Heart left ventricle (tissue), 16 donors: Measurements from ENCODE around the gene SOS1. TPM values are rescaled to one million over a fixed set of nuclear protein-coding genes. Genes with fewer than 3 reads are reported as not detected.
A peak's percentile ranks its signal among the peaks of the same experiment; 100 is the strongest.

Source experiments
- ATAC-seq, 4 donors: fragments of 200-7000 bp; cut with Tn5 transposase; one replicate each; pipeline ENCODE4 v1.9.1; 2020 to 2022; ENCODE audit warnings: moderate library complexity in 4 of 4, mild to moderate bottlenecking in 3 of 4, moderate number of reproducible peaks in 1 of 4
- DNase-seq, 5 donors: peaks; one replicate each; pipeline ENCODE4 v3.0.0-alpha.2; 2020
- H3K27ac ChIP-seq, 12 donors: fragments of 200-600 bp; sonication (generic) in 4 of 12; one replicate each; pipeline versions ENCODE4 v1.5.0 to v1.8.0; 2016 to 2022; ENCODE audit warnings: mild to moderate bottlenecking in 2 of 12
- H3K27me3 ChIP-seq, 9 donors: fragments of 200-600 bp; sonication (generic) in 2 of 9; one replicate each; pipeline versions ENCODE4 v1.5.1 to v1.8.0; 2016 to 2022; ENCODE audit warnings: mild to moderate bottlenecking in 3 of 9
- H3K36me3 ChIP-seq, 9 donors: fragments of 200-600 bp; sonication (generic) in 2 of 9; one replicate each; pipeline versions ENCODE4 v1.5.0 to v1.8.0; 2018 to 2022; ENCODE audit warnings: mild to moderate bottlenecking in 2 of 9
- H3K4me1 ChIP-seq, 12 donors: fragments of 200-600 bp; sonication (generic) in 4 of 12; one replicate each; pipeline versions ENCODE4 v1.5.0 to v1.8.0; 2016 to 2022; ENCODE audit warnings: mild to moderate bottlenecking in 3 of 12
- H3K4me3 ChIP-seq, 12 donors: fragments of 200-600 bp; sonication (generic) in 4 of 12; one replicate each; pipeline versions ENCODE4 v1.5.0 to v1.8.0; 2017 to 2022; ENCODE audit warnings: mild to moderate bottlenecking in 9 of 12, moderate library complexity in 4 of 12
- H3K9me3 ChIP-seq, 12 donors: fragments of 200-600 bp; sonication (generic) in 4 of 12; one replicate each; pipeline versions ENCODE4 v1.5.0 to v1.8.0; 2016 to 2022; ENCODE audit warnings: mild to moderate bottlenecking in 1 of 12
- POLR2A ChIP-seq, 2 donors: fragments of 450-650 bp; IDR thresholded peaks; one replicate each; pipeline ENCODE4 v1.6.1; 2017; ENCODE audit warnings: antibody characterized with exemption in 2 of 2, mild to moderate bottlenecking in 2 of 2, moderate library complexity in 2 of 2
- WGBS, 4 donors: extraction: QIAGEN DNeasy Blood & Tissue Kit in 2 of 4; methylation state at CpG; one replicate each; pipeline versions ENCODE4 v1.1.5 to v1.1.7; 2013 to 2018; 5-methylcytosine and 5-hydroxymethylcytosine counted together
- intact Hi-C, 10 donors: fragments of 100-400 bp; cut with DNase I; formaldehyde crosslinking; loops; one replicate each; pipeline versions ENCODE4 v1.11.1 to v1.14.2; 2022
- polyA plus RNA-seq, 2 donors: library from polyadenylated mRNA; stranded (reverse); fragments of 200-250 nt; gene quantifications; one replicate each; pipeline ENCODE4 v1.2.3, GENCODE V29; 2013
- total RNA-seq, 9 donors: library from RNA; depleted of rRNA in 2 of 9; stranded (reverse); fragments of >200 nt in 2 of 9; fragmentation: NEBNext Ultra II Directional in 3 of 9; extraction: Animal tissue kit (Norgen Biotek cat#: 25700) in 3 of 9; gene quantifications; one replicate each; pipeline versions ENCODE4 v1.1.0 to v1.2.4, GENCODE V29; 2016 to 2023
- TF ChIP-seq, protein P1 (sequence below), 12 donors: fragments of 200-600 bp; sonication (generic) in 4 of 12; IDR thresholded peaks; one replicate each; pipeline versions ENCODE4 v1.5.0 to v1.8.0; 2018 to 2022; ENCODE audit warnings: antibody characterized with exemption in 12 of 12, mild to moderate bottlenecking in 5 of 12
- donor health status: ischemic (EF 13 %, LVEDD 7.1; RV severe dilation, severe dysfunction).
- donor health status: healthy with polysubstance abuse.
- donor health status: DM: no; HTN: yes; CAD: no.
- donor health status: DM: no; HTN: no; CAD: no.
- donor health status: ischemic (EF 25% LVEDD 6.9; RV normal size, moderate dysfunction).
- donor health status: ischemic (EF 25% LVEDD 5.7; RV mildly dilated, moderate dysfunction).
- donor health status: healthy.
- donor health status: DM: yes; HTN: yes; CAD: no.
- donor health status: ischemic (EF 35%, LVEDD 5.7; RV mildly dilated, moderate dysfunction).
- donor health status: nonischemic (EF 11% LVEDD 7.7; RV severe dilation, severe dysfunction).
- donor health status: DM: yes; HTN: yes; CAD: no.
- donor health status: PGD.
- donor health status: ischemic (EF 29% LVEDD 5.4; RV normal size, mild dysfunction).
- donor health status: nonischemic (EF 23%, LVEDD 6.1; RV moderate dilation, normal function).

Gene SOS1
- total and polyA plus RNA-seq, 11 donors = 4.7 to 54.5 (median 24.8) TPM

DNA sequence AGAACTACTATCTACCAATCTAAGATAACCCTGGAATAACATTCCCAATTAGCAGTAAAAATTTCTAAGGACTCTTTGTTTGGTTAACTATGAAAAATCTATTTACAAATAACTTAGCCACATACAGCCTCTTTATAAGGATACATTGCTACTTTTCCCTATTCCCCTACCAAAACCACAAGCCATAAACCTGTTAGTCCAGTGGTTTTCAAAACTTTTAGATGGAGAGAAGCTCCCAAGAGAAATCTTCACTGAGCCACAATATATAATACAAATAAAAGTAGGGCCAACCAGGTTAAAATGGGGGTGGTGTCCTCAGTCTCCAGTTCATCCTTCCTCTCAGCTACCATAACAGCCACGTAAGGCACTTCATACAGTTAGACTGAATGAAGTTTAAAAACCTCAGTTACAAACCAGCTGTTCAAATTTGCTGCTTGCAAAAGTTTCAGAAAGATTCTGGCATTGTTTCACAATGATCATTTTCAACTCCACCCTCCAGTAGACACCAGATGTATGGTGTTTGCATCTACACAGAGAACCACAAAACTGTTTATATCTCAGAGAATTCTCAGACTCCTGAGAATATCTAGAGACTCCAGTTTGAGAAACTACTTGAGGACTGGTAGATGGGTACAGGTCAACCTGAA, 26.0 kb downstream of the SOS1 start:
- 57 to 77% (median 70%) methylated on average over 1 of the region's 1 CpG for WGBS, 4 donors
- intact Hi-C loops = no loop called here
- peak in 2 of 4 donors; percentile 34 to 39 for ATAC-seq

DNA sequence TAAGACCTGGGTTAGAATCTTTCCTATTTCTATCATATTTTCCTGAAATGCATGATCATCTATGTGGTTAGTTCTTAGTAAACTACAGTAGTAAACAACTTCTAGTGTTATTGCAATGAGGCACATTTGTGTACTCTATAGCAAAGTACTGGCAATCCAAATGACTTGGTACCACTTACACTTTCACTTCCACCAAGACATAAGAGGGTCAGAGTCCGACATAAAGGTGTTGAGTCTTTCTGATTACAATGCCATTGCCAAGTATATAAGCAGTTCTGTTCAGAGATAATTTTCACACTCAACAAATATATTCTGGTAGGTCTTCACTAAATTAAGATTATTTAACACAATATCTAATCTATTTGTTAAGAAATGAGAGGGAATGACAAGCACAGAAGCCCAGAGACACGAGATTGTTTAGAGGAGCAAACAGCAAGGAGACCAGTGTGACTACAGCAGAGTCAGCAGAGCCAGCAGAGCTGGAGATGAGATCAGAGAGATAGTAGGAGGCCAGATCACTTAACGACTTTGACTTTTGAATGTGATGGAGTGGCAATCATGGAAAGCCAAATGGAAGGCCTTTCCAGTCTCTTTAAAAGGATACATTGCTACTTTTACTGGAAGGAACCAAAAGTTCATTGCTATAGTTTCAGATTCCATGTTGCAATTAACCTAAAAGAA, 27.5 kb downstream of the SOS1 start:
- no peak overlapping the region for H3K27ac ChIP-seq
- DNase-seq (no peak), ATAC-seq (no peak)
- no peak for TF ChIP-seq POLR2A (IDR thresholded peaks at IDR 0.05)
- TF ChIP-seq, protein P1, sequence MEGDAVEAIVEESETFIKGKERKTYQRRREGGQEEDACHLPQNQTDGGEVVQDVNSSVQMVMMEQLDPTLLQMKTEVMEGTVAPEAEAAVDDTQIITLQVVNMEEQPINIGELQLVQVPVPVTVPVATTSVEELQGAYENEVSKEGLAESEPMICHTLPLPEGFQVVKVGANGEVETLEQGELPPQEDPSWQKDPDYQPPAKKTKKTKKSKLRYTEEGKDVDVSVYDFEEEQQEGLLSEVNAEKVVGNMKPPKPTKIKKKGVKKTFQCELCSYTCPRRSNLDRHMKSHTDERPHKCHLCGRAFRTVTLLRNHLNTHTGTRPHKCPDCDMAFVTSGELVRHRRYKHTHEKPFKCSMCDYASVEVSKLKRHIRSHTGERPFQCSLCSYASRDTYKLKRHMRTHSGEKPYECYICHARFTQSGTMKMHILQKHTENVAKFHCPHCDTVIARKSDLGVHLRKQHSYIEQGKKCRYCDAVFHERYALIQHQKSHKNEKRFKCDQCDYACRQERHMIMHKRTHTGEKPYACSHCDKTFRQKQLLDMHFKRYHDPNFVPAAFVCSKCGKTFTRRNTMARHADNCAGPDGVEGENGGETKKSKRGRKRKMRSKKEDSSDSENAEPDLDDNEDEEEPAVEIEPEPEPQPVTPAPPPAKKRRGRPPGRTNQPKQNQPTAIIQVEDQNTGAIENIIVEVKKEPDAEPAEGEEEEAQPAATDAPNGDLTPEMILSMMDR (IDR thresholded peaks at IDR 0.05) = no peak
- H3K9me3 ChIP-seq = no peaks in the 10 kb centered on the region
- no peak overlapping the region for H3K4me3 ChIP-seq
- no peaks in the 10 kb centered on the region for H3K27me3 ChIP-seq
- no peaks in the 10 kb centered on the region for H3K36me3 ChIP-seq
- H3K4me1 ChIP-seq = peaks cover 0 to 46% (median 17%) of the 10 kb centered on the region in 12 donors
- WGBS, 4 donors = 44 to 49% (median 48%) methylated on average over 3 of the region's 3 CpGs
- intact Hi-C loops = no loop called here

More for the DNA sequence above, 26.0 kb downstream of the SOS1 start:
- H3K27ac ChIP-seq = no peak overlapping the region
- peaks cover 0 to 56% (median 22%) of the 10 kb centered on the region in 12 donors for H3K4me1 ChIP-seq
- DNase-seq = no peak
- H3K4me3 ChIP-seq = no peak overlapping the region
- no peaks in the 10 kb centered on the region for H3K36me3 ChIP-seq
- no peaks in the 10 kb centered on the region for H3K27me3 ChIP-seq
- TF ChIP-seq, protein P1 (IDR thresholded peaks at IDR 0.05) = no peak
- no peak for TF ChIP-seq POLR2A (IDR thresholded peaks at IDR 0.05)
- no peaks in the 10 kb centered on the region for H3K9me3 ChIP-seq

DNA sequence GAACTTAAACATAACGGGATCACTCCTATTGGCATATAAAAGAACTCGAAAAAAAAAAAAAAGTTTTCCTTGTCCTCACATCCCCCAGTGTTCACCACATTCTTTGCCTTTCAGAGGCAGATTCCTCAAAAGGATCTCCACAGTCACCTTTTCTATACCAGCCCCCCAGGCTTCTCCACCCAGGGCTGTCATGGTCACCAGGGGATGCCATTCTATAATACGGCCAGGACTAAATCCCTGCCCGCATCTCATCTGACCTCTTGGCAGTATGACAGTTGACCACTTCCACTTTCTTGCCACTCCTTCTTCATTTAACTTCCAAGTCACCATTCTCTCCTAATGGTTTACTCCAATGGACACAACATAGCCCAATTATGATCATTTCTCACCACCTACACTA, 29.3 kb downstream of the SOS1 start:
- Histone ChIP-seq H3K27ac (no peak overlapping the region), H3K4me1 (peaks cover 0 to 50% (median 17%) of the 10 kb centered on the region in 12 donors), H3K9me3 (no peaks in the 10 kb centered on the region), H3K27me3 (no peaks in the 10 kb centered on the region), H3K4me3 (no peak overlapping the region), H3K36me3 (no peaks in the 10 kb centered on the region)
- WGBS, 4 donors = 83 to 94% (median 86%) methylated on average over 4 of the region's 4 CpGs
- intact Hi-C loops = no loop called here
- no peak for DNase-seq
- TF ChIP-seq POLR2A (IDR thresholded peaks at IDR 0.05) = no peak
- TF ChIP-seq, protein P1 (IDR thresholded peaks at IDR 0.05) = no peak
- no peak for ATAC-seq

DNA sequence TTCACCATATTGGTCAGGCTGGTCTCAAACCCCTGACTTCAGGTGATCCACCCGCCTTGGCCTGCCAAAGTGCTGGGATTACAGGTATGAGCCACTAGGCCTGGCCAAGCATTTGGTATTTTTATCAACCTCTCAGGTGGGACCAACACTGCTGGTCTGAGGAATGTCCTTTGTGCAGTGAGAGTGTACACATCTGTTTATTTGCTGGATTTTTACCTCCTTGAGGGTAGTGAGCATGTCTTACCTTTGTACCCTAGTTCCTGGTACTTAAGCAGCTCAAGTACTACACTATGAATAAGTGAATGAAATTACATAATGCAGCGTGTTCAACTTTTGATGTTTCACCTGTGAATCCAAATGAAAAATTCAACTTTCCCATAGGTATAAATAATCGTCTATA, 29.8 kb downstream of the SOS1 start:
- intact Hi-C loops = no loop called here

More for the DNA sequence above, 29.8 kb downstream of the SOS1 start:
- WGBS, 4 donors = 94 to 99% (median 98%) methylated on average over 3 of the region's 3 CpGs
- ATAC-seq = no peak
- H3K9me3 ChIP-seq = no peaks in the 10 kb centered on the region
- peaks cover 0 to 48% (median 15%) of the 10 kb centered on the region in 12 donors for H3K4me1 ChIP-seq
- DNase-seq = no peak
- H3K36me3 ChIP-seq = no peaks in the 10 kb centered on the region
- H3K27me3 ChIP-seq = no peaks in the 10 kb centered on the region
- no peak overlapping the region for H3K4me3 ChIP-seq
- no peak overlapping the region for H3K27ac ChIP-seq
- TF ChIP-seq, protein P1 (IDR thresholded peaks at IDR 0.05) = no peak
- no peak for TF ChIP-seq POLR2A (IDR thresholded peaks at IDR 0.05)
